SK-N-SH treated with all-trans-retinoic acid at 6 μM for 48 hours (cell line): ENCODE results near the gene ADAMTS17.

ENCODE experiments used
- ATAC-seq: fragments of 200-7000 bp; cut with Tn5 transposase; 3 replicates; pipeline ENCODE4 v1.9.1; 2020; ENCODE audit warnings: mild to moderate bottlenecking, moderate library complexity
- ARNTL ChIP-seq: fragments of 450-650 bp; formaldehyde crosslinking; IDR thresholded peaks from 2 replicates; pipeline ENCODE4 v1.5.0; 2020; ENCODE audit warnings: low read depth, mild to moderate bottlenecking, moderate library complexity, borderline replicate concordance
- CREB5 ChIP-seq: fragments of 250-450 bp; sonication (Bioruptor Pico); IDR thresholded peaks from 2 replicates; pipeline ENCODE4 v1.5.1; 2020; ENCODE audit warnings: low read depth, mild to moderate bottlenecking, moderate library complexity
- CSDC2 ChIP-seq: fragments of 250-450 bp; sonication (Bioruptor Pico); IDR thresholded peaks from 2 replicates; pipeline ENCODE4 v1.5.0; 2020; ENCODE audit warnings: mild to moderate bottlenecking, moderate library complexity
- CSRNP3 ChIP-seq: fragments of 250-450 bp; sonication (Bioruptor Pico); IDR thresholded peaks from 2 replicates; pipeline ENCODE4 v1.5.1; 2021; ENCODE audit warnings: mild to moderate bottlenecking, moderate library complexity
- ESRRG ChIP-seq: fragments of 250-450 bp; sonication (Bioruptor Pico); IDR thresholded peaks from 2 replicates; pipeline ENCODE4 v1.6.1; 2021; ENCODE audit warnings: mild to moderate bottlenecking
- GLIS3 ChIP-seq: fragments of 250-450 bp; sonication (Bioruptor Pico); IDR thresholded peaks from 2 replicates; pipeline ENCODE4 v1.5.0; 2020; ENCODE audit warnings: mild to moderate bottlenecking, moderate library complexity
- ISL1 ChIP-seq: fragments of 250-450 bp; sonication (Bioruptor Pico); IDR thresholded peaks from 2 replicates; pipeline ENCODE4 v2.1.2; 2022; ENCODE audit warnings: mild to moderate bottlenecking, moderate library complexity
- OSR1 ChIP-seq: fragments of 250-450 bp; sonication (Bioruptor Pico); IDR thresholded peaks from 2 replicates; pipeline ENCODE4 v1.8.0; 2022; ENCODE audit warnings: moderate library complexity, mild to moderate bottlenecking, inconsistent platforms
- POU6F1 ChIP-seq: fragments of 250-450 bp; sonication (Bioruptor Pico); IDR thresholded peaks from 2 replicates; pipeline ENCODE4 v1.8.0; 2021; ENCODE audit warnings: low read depth, mild to moderate bottlenecking, moderate library complexity, borderline replicate concordance
- PPARA ChIP-seq: fragments of 250-450 bp; sonication (Bioruptor Pico); IDR thresholded peaks from 2 replicates; pipeline ENCODE4 v1.5.0; 2020; ENCODE audit warnings: mild to moderate bottlenecking, borderline replicate concordance
- RARB ChIP-seq: fragments of 250-450 bp; sonication (Bioruptor Pico); IDR thresholded peaks from 2 replicates; pipeline ENCODE4 v1.8.0; 2021; ENCODE audit warnings: mild to moderate bottlenecking, moderate library complexity
- TCF4 ChIP-seq: fragments of 250-450 bp; sonication (Bioruptor Pico); IDR thresholded peaks from 2 replicates; pipeline ENCODE4 v1.8.0; 2021; ENCODE audit warnings: mild to moderate bottlenecking, moderate library complexity, borderline replicate concordance
- TOX ChIP-seq: fragments of 250-450 bp; sonication (Bioruptor Pico); IDR thresholded peaks from 2 replicates; pipeline ENCODE4 v1.8.0; 2021; ENCODE audit warnings: mild to moderate bottlenecking, moderate library complexity, borderline replicate concordance
- TSHZ2 ChIP-seq: fragments of 250-450 bp; sonication (Bioruptor Pico); IDR thresholded peaks from 2 replicates; pipeline ENCODE4 v1.5.0; 2020; ENCODE audit warnings: mild to moderate bottlenecking, moderate library complexity
- ZC3H10 ChIP-seq: fragments of 250-450 bp; sonication (Bioruptor Pico); IDR thresholded peaks from 2 replicates; pipeline ENCODE4 v1.5.1; 2021; ENCODE audit warnings: mild to moderate bottlenecking, moderate library complexity
- ZFP3 ChIP-seq: fragments of 250-450 bp; sonication (Bioruptor Pico); IDR thresholded peaks from 2 replicates; pipeline ENCODE4 v1.5.0; 2020; ENCODE audit warnings: mild to moderate bottlenecking, moderate library complexity
- ZFP30 ChIP-seq: fragments of 450-650 bp; formaldehyde crosslinking; IDR thresholded peaks from 2 replicates; pipeline ENCODE4 v1.5.0; 2022; ENCODE audit warnings: mild to moderate bottlenecking, moderate library complexity
- ZNF565 ChIP-seq: fragments of 450-650 bp; formaldehyde crosslinking; conservative IDR thresholded peaks from 2 replicates; pipeline ENCODE4 v1.5.0; 2020; ENCODE audit warnings: low read depth, mild to moderate bottlenecking, moderate library complexity
- ZNF70 ChIP-seq: fragments of 450-650 bp; formaldehyde crosslinking; IDR thresholded peaks from 2 replicates; pipeline ENCODE4 v1.5.0; 2020; ENCODE audit warnings: mild to moderate bottlenecking, moderate library complexity
- ZNF8 ChIP-seq: fragments of 450-650 bp; formaldehyde crosslinking; IDR thresholded peaks from 2 replicates; pipeline ENCODE4 v1.5.0; 2020; ENCODE audit warnings: mild to moderate bottlenecking, moderate library complexity
- TF ChIP-seq, protein P1 (sequence below): fragments of 250-450 bp; sonication (Bioruptor Pico); IDR thresholded peaks from 2 replicates; pipeline ENCODE4 v1.8.0; 2020; ENCODE audit warnings: mild to moderate bottlenecking, moderate library complexity, borderline replicate concordance

Gene ADAMTS17

GRCh38 chr15:100134089-100134583 lies 207.6 kb downstream of the ADAMTS17 start:
- no peak for ATAC-seq

DNA sequence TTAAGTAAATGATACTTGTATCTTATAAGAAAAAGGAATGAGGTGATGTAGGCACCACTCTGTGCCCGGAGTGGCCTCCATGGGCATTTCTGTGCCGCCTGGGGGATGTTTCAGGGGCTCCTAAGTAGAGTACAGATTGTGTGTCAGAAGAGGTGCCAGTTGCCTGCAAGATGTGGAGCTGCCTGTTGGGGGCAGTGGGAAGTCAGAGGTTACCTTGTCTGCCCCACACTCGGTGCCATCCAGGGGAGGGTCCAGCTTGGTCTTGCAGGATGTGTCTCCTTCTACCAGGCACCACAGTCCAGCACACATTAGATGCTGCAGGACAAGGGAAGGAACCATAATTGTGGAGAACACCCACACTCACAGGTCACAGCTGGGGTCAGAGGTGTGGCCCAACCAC lies 208.8 kb downstream of the ADAMTS17 start:
- ATAC-seq = no peak
- no peak for TF ChIP-seq ZFP30 (CRISPR knock-in tag)
- no peak for TF ChIP-seq ISL1 (CRISPR knock-in tag)
- no peak for TF ChIP-seq ESRRG (CRISPR knock-in tag)
- no peak for TF ChIP-seq ZNF565 (CRISPR knock-in tag)
- no peak for TF ChIP-seq POU6F1 (CRISPR knock-in tag)
- TF ChIP-seq TOX (CRISPR knock-in tag) = no peak
- TF ChIP-seq CSRNP3 (CRISPR knock-in tag) = no peak
- TF ChIP-seq ZNF70 = no peak
- TF ChIP-seq ZNF8 = no peak
- no peak for TF ChIP-seq ZFP3 (CRISPR knock-in tag)
- TF ChIP-seq, protein P1, sequence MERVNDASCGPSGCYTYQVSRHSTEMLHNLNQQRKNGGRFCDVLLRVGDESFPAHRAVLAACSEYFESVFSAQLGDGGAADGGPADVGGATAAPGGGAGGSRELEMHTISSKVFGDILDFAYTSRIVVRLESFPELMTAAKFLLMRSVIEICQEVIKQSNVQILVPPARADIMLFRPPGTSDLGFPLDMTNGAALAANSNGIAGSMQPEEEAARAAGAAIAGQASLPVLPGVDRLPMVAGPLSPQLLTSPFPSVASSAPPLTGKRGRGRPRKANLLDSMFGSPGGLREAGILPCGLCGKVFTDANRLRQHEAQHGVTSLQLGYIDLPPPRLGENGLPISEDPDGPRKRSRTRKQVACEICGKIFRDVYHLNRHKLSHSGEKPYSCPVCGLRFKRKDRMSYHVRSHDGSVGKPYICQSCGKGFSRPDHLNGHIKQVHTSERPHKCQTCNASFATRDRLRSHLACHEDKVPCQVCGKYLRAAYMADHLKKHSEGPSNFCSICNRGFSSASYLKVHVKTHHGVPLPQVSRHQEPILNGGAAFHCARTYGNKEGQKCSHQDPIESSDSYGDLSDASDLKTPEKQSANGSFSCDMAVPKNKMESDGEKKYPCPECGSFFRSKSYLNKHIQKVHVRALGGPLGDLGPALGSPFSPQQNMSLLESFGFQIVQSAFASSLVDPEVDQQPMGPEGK (CRISPR knock-in tag) = no peak
- no peak for TF ChIP-seq ZC3H10 (CRISPR knock-in tag)
- no peak for TF ChIP-seq ARNTL (CRISPR knock-in tag)
- no peak for TF ChIP-seq PPARA
- TF ChIP-seq CSDC2 (CRISPR knock-in tag) = no peak

More at GRCh38 chr15:100134089-100134583, 207.6 kb downstream of the ADAMTS17 start:
- TF ChIP-seq CREB5 (CRISPR knock-in tag) = no peak
- TF ChIP-seq CSRNP3 (CRISPR knock-in tag) = no peak
- TF ChIP-seq ISL1 (CRISPR knock-in tag) = no peak
- no peak for TF ChIP-seq OSR1 (CRISPR knock-in tag)
- TF ChIP-seq ESRRG (CRISPR knock-in tag) = no peak
- no peak for TF ChIP-seq GLIS3 (CRISPR knock-in tag)
- TF ChIP-seq ZNF70 = no peak
- TF ChIP-seq, all 23 proteins: peak for 0

GRCh38 chr15:100132309-100132708 lies 209.5 kb downstream of the ADAMTS17 start:
- no peak for ATAC-seq
- no peak for TF ChIP-seq TOX (CRISPR knock-in tag)
- TF ChIP-seq, protein P1 (CRISPR knock-in tag) = no peak
- TF ChIP-seq TSHZ2 (CRISPR knock-in tag) = no peak
- no peak for TF ChIP-seq ZNF8
- no peak for TF ChIP-seq ISL1 (CRISPR knock-in tag)
- no peak for TF ChIP-seq OSR1 (CRISPR knock-in tag)
- no peak for TF ChIP-seq CREB5 (CRISPR knock-in tag)
- no peak for TF ChIP-seq ZFP3 (CRISPR knock-in tag)
- TF ChIP-seq TCF4 (CRISPR knock-in tag) = no peak
- no peak for TF ChIP-seq PPARA
- TF ChIP-seq ZNF70 = no peak
- TF ChIP-seq RARB (CRISPR knock-in tag) = no peak
- no peak for TF ChIP-seq CSRNP3 (CRISPR knock-in tag)
- no peak for TF ChIP-seq ZC3H10 (CRISPR knock-in tag)
- no peak for TF ChIP-seq ZFP30 (CRISPR knock-in tag)
